Sigmoid colon (tissue), 4 donors: Measurements from ENCODE around the gene UBXN11.

ENCODE experiments used
- CTCF ChIP-seq, 4 experiments: fragments of 450-650 bp in 3 of 4; fragments of 200-600 bp in 1 of 4; IDR thresholded peaks; one replicate each; pipeline ENCODE4 v1.5.1; 2016 to 2019; ENCODE audit warnings: antibody characterized with exemption in 4 of 4, mild to moderate bottlenecking in 3 of 4, moderate library complexity in 2 of 4
- POLR2A ChIP-seq, 2 donors: fragments of 450-650 bp; IDR thresholded peaks; one replicate each; pipeline ENCODE4 v1.6.1; 2016; ENCODE audit warnings: antibody characterized with exemption in 2 of 2, mild to moderate bottlenecking in 2 of 2, moderate library complexity in 2 of 2
- POLR2AphosphoS5 ChIP-seq, 4 donors: sonication (generic); formaldehyde crosslinking; IDR thresholded peaks; one replicate each; pipeline ENCODE4 v1.6.1; 2017; ENCODE audit warnings: antibody characterized with exemption in 4 of 4

DNA sequence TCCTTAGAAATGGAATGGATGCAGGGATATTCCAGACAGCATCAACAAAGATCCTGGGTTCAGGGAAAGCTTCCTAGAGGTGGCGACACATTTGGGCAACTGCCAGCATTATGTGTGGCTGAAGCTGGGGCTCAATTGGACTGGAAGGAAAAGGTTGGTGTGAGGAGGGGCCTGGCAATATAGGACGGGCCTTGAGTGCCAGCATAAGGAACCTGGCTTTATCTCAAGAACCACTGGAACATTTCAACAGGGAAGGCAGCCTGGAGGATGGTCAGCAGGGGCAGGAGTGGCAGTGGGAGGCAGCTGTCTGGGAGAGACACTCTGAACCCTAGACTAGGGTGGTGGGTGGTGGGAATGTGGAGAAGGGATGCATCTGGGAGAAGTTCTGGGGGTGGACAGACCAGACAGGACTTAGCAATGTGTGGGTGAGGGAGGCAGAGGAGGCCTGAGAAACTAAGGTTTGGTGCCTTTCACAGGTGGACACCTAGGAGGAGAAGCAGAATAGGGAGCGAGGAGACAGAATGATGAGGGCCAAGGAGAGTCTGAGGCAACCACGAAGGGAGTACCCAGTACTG lies 23.1 kb downstream of the UBXN11 start:
- TF ChIP-seq CTCF (IDR thresholded peaks at IDR 0.05) (no peak), POLR2A (IDR thresholded peaks at IDR 0.05) (no peak), POLR2AphosphoS5 (IDR thresholded peaks at IDR 0.05) (no peak)
